Measurements from ENCODE around the gene CYP4F11.
"Not testable (repeated sequence)": the region's sequence is repeated elsewhere in the genome, so short reads cannot be mapped to it uniquely, and the experiment has no call there.

Gene CYP4F11

GRCh38 chr19:15937771-15938170 lies 3.4 kb upstream of the CYP4F11 start:
- H3K4me3 ChIP-seq (ENCODE audit: low read depth, low read length), result no peak overlapping the region
- no peak for TF ChIP-seq CTCF (IDR thresholded peaks at IDR 0.05; ENCODE audit: borderline replicate concordance, insufficient read depth, low read depth, low read length)

GRCh38 chr19:15936950-15937349 lies 2.6 kb upstream of the CYP4F11 start:
- TF ChIP-seq CTCF (IDR thresholded peaks at IDR 0.05; ENCODE audit: borderline replicate concordance, insufficient read depth, low read depth, low read length), result no peak
- no peak overlapping the region for H3K4me3 ChIP-seq (ENCODE audit: low read depth, low read length)

GRCh38 chr19:15936173-15936572 lies 1.8 kb upstream of the CYP4F11 start:
- no peak overlapping the region for H3K4me3 ChIP-seq (ENCODE audit: low read depth, low read length)
- TF ChIP-seq CTCF (IDR thresholded peaks at IDR 0.05; ENCODE audit: borderline replicate concordance, insufficient read depth, low read depth, low read length), result no peak

- TF ChIP-seq CTCF (IDR thresholded peaks at IDR 0.05; ENCODE audit: borderline replicate concordance, insufficient read depth, low read depth, low read length), result no peak
- no peak overlapping the region for H3K4me3 ChIP-seq (ENCODE audit: low read depth, low read length)
Measured at GRCh38 chr19:15935167-15935702, 906 bp upstream of the CYP4F11 start.

GRCh38 chr19:15933761-15934331 lies 483 bp downstream of the CYP4F11 start:
- not testable (repeated sequence) for H3K4me3 ChIP-seq (ENCODE audit: low read depth, low read length)

- H3K4me3 ChIP-seq (ENCODE audit: low read depth, low read length), result no peak overlapping the region
- TF ChIP-seq CTCF (IDR thresholded peaks at IDR 0.05; ENCODE audit: borderline replicate concordance, insufficient read depth, low read depth, low read length), result no peak
Measured at GRCh38 chr19:15928321-15928720, 6.0 kb downstream of the CYP4F11 start.

- TF ChIP-seq CTCF (IDR thresholded peaks at IDR 0.05; ENCODE audit: borderline replicate concordance, insufficient read depth, low read depth, low read length), result no peak
- H3K4me3 ChIP-seq (ENCODE audit: low read depth, low read length), result no peak overlapping the region
Measured at GRCh38 chr19:15926484-15926883, 7.8 kb downstream of the CYP4F11 start.

Data from GM12875 (cell line).